Astrocyte of the hippocampus (primary cell): Measurements from ENCODE around the gene SPDYE16.
"Not testable (repeated sequence)": the region's sequence is repeated elsewhere in the genome, so short reads cannot be mapped to it uniquely, and the experiment has no call there.

Experiments used
- DNase-seq: peaks from one replicate; pipeline ENCODE4 v3.0.0; 2011; ENCODE audit warnings: low read depth, low spot score

Gene SPDYE16, protein sequence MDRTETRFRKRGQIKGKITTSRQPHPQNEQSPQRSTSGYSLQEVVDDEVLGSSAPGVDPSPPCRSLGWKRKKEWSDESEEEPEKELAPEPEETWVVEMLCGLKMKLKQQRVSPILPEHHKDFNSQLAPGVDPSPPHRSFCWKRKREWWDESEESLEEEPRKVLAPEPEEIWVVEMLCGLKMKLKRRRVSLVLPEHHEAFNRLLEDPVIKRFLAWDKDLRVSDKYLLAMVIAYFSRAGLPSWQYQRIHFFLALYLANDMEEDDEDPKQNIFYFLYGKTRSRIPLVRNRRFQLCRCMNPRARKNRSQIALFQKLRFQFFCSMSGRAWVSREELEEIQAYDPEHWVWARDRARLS

DNA sequence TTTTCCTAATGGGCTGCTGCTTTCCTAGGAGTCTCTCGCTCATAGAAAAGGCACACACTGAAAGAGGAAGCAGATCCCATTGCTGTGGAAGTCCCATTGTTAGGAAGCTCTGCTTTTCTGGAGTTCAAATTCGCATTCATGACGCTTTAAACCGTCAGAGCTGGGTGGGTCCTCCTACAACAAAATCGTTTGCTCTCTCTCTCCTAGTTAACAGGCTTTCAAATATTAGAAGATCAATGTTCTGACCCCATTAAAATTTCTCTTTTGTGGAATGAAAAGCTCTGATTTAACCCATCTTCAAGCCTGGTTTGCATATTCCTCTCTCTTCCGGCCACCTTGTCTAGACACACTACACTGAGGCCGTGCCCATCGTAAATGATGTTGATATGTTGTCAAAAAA, at the start of gene SPDYE16:
Gene SPDYE16 (minus strand): TSS at position 101 of the 400 bp plus-strand sequence. CDS start 1,838 bp downstream, outside the sequence.
- not testable (repeated sequence) for DNase-seq

DNA sequence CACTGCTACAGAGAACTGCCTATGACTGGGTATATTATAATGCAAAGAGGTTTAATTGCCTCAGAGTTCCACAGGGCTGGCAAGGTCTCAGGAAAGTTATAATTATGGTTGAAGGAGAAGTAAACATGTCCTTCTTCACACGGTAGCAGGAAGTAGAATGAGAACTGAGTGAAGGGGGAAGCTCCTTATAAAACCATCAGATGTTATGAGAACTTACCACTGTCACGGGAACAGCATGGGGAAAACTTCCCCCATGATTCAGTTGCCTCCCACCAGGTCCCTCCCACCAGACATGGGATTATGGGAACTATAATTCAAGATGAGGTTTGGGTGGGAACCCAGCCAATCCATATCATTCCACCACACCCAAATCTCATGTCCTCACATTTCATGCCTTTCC, 49.6 kb upstream of the SPDYE16 start:
- not testable (repeated sequence) for DNase-seq

DNA sequence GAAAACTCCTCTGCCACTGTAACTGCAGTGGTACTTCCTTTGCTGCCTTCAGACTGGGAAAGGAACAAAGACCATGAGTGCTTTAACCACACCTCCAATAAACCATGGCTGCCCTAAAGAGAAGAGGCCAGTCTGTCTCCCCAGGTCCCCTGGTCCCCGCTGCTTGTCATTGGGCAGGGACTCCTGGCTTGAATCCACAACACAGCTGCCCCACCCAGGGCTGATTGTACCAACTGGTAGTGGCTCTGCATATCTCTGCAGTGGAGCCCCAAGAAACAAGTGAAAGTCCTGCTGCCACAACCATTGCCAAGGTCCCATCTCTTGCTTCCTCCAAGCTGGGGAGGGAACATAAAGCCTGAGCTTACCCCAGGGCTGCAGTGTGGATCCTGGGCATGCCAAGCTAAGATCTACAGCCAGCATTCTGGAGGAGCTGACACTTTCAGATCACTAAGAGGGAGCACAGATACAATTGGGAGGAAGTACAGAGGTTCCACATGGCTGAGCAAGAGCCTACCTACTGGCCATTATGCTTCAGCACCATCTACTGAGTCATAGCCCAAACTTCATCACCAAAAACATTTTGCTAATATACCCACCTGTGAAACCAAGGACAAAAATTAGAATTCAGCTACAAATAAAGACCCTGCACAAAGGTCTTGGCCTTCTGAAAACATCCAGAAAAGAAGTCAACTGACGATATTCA, 48.7 kb upstream of the SPDYE16 start:
- DNase-seq: not testable (repeated sequence)

DNA sequence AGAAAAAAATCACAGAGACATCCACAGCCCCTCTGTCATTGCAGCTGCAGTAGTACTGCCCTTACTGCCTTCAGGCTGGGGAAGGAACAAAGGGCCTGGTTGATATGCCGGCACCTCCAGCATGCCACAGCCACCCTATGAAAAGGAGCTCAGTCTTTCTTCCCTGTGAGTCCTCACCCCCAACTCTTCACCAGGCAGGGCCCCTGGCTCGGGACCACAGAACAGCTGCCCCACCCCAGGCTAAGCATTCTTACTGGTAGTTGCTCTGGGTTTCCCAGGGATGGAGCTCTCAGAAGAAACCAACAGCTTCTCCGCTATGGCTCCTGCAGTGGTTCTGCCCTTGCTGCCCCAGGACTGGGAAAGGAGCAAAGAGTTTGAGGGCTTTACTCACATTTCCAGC, 47.9 kb upstream of the SPDYE16 start:
- DNase-seq: not testable (repeated sequence)

DNA sequence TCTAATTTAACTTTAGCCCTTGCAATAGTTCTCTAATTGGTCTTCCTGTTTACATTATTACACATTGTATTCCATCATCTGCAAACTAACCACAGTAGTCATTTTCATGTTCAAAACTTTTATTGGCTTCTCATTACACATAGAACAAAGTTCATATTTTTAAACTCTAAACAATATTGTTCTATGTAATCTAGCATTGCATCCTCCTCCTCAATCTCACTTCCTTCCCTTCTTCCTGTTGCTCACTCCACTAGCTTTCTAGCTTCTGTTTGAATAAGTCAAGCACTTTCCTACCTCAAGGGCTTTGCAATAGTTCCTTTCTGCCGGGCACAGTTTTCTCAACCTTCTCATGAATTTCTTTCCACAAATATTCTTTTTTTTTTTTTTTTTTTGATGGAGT, 45.5 kb upstream of the SPDYE16 start:
- DNase-seq: not testable (repeated sequence)

DNA sequence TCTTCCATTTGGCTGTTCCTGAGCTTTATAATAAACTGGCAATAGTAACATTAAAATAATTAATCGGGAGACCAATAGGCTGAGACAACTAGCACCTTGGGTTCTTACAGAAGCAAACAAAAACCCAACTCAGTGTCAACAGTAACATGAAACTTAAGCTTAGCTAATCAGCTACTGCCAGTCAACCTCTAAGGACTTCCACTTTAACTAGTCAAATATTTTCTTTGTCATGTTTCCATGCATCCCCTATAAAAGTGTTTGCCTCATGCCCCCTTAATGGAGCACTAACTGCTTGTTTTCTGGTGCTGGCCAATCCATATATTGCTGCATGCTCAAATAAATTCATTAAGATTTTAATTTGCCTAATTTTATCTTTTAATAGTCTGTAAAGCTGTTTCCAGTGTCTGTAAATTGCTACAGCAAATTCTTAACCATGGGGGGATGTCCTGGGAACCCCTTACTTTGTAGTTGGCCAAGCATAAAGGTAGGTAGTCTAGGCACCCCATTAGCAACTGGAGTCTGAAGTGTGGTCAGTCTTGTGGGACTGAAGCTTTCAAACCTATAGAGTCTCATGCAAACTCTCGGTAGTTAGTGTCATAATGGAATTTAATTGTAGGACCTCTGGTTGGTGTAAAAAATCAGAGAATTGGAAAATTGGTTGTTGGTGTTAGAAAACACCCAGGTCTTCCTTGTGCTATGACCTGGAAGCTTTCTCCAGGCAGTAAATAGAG, 43.7 kb upstream of the SPDYE16 start:
- DNase-seq: not testable (repeated sequence)

DNA sequence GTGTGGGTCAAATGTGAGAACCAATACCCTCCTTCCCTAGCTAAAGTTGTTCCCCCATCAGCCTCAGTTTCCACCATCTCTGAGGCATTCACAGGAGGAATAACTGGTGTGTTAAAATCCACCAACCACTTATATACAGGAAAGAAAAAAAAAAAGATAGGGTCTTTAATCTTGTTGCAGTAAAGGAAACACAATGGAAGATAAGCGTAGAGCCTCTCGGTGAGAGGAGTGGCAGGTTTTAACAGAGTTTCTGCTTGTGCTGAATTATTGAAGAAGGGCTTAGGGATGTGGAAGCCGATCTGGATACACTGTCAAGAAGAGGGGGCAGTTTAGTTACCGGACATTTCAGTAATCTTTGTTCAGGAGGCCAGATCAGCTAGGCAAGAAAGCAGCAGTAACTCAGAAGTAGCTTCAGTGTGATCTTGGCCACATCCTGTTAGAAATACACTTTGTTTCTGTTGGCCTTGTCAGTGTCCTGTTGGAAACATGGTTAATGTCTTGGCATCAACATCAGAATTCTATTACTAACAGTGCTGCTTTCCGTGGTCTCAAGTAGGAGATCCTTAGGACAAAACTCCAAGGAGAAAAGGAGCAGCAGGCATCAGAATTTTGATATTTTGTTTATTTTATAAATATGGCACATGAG, 40.7 kb upstream of the SPDYE16 start:
- peak; percentile 73 for DNase-seq

DNA sequence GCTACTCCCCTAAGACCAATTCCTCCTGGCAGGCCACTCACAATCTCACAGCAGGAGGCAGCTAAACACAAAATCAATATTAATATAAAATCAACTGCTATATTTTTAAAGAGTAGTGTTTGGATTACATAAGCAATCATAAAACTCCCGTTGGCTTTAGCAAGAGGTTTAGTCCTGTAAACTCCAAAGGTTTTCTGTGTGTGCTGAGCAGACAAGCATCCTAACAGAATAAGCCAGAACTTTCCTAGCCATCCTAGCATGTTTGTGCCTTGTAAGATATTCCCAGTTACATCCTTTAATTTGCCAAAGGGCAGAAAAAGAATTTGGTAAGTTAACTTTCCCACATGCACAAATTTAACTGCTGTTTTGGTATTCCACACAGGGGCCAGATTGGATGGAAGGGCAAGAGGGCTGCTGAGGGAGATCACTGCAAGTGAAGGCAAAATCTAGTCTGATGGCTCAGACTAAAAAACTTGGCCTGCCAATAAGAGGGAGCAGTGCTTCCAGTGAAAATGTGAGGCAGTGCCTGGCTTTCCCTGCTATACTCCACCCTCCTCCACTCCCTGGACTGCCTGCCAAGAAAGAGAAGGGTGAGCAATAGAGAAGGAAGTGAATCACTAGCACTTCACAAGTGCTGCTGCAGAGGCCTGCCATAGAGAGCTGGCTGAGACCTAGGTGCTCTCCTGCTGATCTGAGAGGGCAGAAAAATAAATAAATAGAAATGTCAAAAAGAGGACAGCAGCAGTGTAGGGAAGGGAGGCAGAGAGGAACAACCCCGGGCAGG, 39.9 kb upstream of the SPDYE16 start:
- peak; percentile 88 for DNase-seq

DNA sequence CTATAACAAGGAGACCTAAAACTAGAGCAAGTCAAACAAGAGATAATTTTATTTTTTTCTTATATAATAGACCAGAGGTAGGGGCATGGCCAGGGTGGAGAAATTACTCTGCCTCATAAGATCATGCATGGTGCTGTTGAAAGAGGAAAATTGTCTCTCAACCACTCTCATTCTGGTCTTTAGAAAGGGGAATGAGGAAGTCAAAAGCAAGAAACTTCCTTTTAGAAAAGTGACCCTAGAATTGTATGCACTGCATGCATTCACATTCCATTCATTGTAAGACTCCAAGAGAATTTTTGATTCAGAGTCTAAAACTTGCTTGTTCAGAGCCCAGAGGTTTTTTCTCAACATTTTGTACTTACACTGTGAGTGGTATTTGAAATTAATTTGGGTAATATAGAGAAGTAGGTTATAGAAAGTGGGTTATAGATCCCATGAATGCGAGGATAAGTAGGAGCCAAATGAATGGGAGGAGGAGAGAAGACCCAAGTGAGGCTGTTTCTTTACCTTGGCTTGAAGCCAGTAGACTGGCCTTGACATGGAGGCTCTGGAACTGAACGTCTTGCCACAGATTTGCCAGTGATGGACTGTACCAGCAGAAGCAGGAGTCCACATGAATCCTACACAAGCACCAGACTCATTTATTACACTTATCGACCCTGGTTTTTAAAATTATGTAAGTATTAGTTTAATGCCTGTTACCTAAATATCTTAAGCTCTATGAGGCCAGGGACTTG, 33.0 kb upstream of the SPDYE16 start:
- peak; percentile 54 for DNase-seq

DNA sequence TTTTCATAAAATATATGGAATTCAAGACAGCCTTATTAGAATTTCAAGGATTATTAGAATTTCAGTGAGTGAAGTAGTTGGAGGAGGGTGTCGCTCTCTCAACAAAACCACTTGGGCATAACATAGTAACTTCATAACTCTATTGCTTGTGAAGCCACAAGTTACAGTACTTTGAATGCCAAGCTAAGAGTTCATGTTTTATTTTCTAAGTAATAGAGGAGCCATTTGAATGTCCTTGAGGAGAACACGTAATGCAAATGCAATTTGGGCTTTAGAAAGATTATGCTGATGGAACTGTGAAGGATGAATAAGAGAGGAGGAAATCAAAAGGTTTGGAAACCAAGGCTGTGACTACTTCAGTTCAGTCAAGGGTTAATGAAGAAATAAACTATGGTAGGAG, 32.3 kb upstream of the SPDYE16 start:
- not testable (repeated sequence) for DNase-seq

DNA sequence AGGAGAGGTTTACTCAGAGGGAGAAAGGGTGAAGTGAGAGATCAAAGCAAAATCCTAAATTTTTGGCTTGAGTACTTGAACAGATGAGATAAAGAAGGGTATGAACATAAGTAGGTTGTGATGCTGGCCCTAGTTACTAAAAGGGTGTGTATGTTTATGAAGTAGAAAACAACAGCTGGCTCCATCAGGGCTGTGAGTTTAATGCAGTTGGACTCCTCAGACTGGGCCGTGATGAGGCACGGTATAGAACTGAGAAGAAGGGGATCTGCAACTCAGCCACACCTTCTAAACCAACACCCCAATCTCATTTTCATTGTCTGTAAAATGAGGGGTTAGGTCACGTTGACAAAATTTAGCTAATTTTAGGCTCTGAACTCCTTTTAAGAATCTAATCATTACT, 29.2 kb upstream of the SPDYE16 start:
- not testable (repeated sequence) for DNase-seq

DNA sequence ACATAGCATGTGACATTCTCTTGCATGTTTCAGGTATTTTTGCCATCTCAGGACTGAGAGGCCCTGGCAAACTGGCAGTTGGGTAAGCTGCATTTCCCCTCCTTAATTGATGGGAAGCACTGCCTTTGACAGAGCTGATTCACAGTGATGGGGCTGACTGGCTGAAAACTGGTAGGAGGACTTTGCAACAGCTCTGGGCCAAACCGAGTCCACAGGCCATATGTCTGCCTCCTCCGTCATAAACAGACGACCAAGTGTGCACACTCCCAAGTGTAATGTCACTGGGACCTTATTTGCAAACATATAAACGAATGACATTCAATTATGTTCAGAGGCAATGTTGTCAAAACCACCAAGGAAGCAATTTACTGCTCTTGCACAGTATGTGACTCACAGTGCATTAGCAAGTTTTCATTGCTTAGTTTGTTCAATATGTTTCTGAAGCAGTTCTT, 27.3 kb upstream of the SPDYE16 start:
- DNase-seq: peak; percentile 28

DNA sequence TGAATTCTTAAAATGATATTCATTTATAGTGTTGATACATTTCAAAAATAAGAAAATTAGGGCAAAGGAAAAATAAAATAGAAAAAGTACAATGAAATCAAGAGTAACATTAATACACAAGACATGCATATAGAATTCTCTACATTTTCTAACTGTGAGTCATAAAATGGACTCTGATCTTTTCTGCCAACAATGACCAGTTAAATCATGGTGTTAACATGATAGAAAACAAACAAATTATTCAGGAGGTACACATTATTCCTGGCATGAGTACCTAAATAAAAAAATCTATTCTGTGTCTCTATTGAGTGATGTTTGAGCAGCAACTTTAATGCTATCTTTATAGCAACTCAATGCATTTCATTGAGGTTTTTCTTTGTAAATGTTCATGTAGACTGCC, 25.6 kb upstream of the SPDYE16 start:
- DNase-seq: peak; percentile 37

DNA sequence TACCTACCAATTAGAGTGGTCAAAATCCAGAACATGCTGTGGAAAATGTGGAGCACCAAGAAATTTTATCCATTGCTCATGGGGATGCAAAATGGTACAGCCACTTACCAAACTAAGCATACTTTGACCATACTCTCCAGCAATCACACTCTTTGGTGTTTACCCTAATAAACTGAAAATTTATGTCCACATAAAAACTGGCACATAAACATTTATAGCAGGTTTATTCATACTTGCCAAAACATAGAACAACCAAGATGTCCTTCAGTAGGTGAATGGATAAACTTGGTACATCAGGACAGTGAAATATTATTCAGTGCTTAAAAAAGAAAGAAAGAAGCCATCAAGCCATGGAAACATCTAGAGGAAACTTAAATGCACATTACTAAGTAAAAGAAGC, 24.7 kb upstream of the SPDYE16 start:
- not testable (repeated sequence) for DNase-seq

DNA sequence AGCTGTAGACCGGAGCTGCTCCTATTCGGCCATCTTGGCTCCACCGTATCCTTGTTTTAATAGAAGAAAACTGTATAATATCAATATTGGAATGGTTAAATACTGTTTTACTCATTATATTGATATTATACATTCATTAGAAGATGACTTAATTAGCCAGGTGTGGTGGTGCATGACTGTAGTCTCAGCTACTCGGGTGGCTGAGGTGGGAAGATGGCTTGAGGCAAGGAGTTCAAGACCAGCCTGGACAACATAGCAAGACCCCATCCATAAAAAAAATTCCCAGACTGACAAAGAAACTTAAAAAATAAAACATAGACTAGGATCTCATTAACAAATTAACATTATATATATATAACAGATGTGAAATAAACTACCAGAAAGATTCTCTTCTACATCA, 24.2 kb upstream of the SPDYE16 start:
- DNase-seq: not testable (repeated sequence)

DNA sequence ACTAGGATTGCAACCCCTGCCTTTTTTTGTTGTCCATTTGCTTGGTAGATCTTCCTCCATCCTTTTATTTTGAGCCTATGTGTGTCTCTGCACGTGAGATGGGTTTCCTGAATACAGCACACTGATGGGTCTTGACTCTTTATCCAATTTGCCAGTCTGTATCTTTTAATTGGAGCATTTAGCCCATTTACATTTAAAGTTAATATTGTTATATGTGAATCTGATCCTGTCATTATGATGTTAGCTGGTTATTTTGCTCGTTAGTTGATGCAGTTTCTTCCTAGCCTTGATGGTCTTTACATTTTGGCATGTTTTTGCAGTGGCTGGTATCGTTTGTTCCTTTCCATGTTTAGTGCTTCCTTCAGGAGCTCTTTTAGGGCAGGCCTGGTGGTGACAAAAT, 21.9 kb upstream of the SPDYE16 start:
- DNase-seq: not testable (repeated sequence)

DNA sequence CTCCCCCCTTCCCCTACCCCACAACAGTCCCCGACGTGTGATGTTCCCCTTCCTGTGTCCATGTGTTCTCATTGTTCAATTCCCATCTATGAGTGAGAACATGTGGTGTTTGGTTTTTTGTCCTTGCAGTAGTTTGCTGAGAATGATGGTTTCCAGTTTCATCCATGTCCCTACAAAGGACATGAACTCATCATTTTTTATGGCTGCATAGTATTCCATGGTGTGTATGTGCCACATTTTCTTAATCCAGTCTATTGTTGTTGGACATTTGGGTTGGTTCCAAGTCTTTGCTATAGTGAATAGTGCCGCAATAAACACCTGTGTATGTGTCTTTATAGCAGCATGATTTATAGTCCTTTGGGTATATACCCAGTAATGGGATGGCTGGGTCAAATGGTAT, 18.2 kb upstream of the SPDYE16 start:
- DNase-seq: not testable (repeated sequence)

DNA sequence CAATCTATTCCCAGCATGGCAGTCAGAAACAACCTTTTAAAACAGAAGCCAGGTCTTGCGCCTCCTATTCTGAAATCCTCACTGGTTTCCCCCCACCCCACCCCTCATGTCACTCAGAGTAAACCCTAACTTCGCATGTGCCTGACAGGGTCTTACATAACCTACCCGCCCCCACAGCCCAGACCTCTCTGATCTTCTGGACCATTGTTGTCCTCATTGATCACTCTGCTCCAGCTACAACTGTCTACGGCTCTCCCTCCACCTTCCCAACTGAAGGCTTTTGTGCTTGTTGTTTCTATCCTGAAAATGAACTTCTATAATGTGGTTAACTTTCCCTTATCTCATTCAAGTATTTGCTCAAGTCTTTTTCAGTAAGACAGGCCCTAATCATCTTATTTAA, 17.1 kb upstream of the SPDYE16 start:
- DNase-seq: not testable (repeated sequence)

DNA sequence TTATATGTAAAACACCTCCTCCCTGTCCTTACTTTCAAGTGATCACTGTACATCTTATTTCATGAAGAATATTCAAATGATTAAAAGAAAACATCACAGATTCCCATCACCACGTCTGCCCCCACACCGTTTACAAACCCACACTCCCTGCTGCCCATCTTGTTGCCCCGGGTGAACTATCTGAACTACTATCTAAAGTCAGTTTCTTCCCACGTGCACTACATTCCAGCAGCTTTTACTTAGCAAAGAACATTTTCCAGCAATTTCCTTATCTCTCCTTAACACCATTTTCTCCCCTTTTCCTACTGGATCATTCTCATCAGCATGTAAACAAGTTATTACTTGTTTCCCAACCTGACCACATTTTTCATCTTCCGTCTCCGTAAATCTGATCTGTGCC, 16.6 kb upstream of the SPDYE16 start:
- DNase-seq: not testable (repeated sequence)

DNA sequence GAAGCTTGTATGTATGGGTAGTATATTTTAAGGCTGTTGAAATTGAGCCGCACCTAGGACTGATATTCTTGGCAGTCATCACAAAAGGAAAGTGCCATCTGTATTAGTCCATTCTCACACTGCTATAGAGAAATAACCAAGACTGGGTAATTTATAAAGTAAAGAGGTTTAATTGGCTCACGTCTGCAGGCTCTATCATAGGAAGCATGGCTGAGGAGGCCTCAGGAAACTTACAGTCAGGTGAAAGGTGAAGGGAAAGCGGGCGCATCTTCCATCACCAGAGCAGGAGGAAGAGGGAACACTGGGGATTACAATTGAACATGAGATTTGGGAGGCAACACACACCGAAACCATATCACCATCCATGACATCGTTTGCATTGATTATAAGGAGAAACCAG, 8.9 kb upstream of the SPDYE16 start:
- not testable (repeated sequence) for DNase-seq
